K562 (cell line): ENCODE measurements around the gene RNF141. TPM values are rescaled to one million over a fixed set of nuclear protein-coding genes. Genes with fewer than 3 reads are reported as not detected.

Experiments
- ATAC-seq: fragments of 200-7000 bp; cut with Tn5 transposase; 3 replicates; pipeline ENCODE4 v1.9.1; 2020; ENCODE audit warnings: moderate library complexity
- BruUV-seq: library from RNA; stranded (reverse); fragments of 400-500 nt; replicated peaks from 2 replicates; lab custom pipeline; 2021; lab: Mats Ljungman, UMichigan
- CTCF ChIA-PET: fragments of 300-600 bp; formaldehyde crosslinking; extraction: SDS; loops from one replicate; lab custom pipeline; 2021; ENCODE audit warnings: low intra/inter-chr PET ratio; lab: Yijun Ruan, JAX
- POLR2A ChIA-PET: fragments of 300-600, 350-650 bp; sonication (Branson Sonifier 250); formaldehyde crosslinking; extraction: SDS; loops from one replicate; lab custom pipeline; 2021; ENCODE audit warnings: antibody characterized with exemption, inconsistent platforms; lab: Yijun Ruan, JAX
- DNase-seq, 4 experiments: peaks; one replicate each; pipeline versions ENCODE4 v3.0.0 to v3.0.0-alpha.2; 2011 to 2018; ENCODE audit warnings: low spot score in 3 of 4, mixed read lengths in 3 of 4; ENCODE audit errors: extremely low read depth in 1 of 4
- FAIRE-seq: peaks from 2 replicates; lab custom pipeline; 2011; peaks lifted over from hg19 to GRCh38; lab: Jason Lieb, UNC
- H2AFZ ChIP-seq: 2 replicates; pipeline ENCODE4 v1.6.0; 2011; ENCODE audit warnings: low read depth, low read length, control low read depth, inconsistent platforms
- H3K27ac ChIP-seq: fragments of 200-600 bp; 3 replicates; pipeline ENCODE4 v1.8.0; 2011; ENCODE audit warnings: low read depth, mild to moderate bottlenecking, control low read depth, inconsistent platforms, low read length, moderate library complexity, mixed read lengths; ENCODE audit errors: extremely low read depth
- H3K27me3 ChIP-seq, 2 experiments: fragments of 300-600 bp in 1 of 2; 2 replicates in 1 of 2; 3 replicates in 1 of 2; pipeline versions ENCODE4 v1.6.0 to v1.8.0; 2011; ENCODE audit warnings: inconsistent platforms in 2 of 2, low read length in 2 of 2, mild to moderate bottlenecking in 1 of 2, mixed read lengths in 1 of 2, moderate library complexity in 1 of 2; ENCODE audit not compliant: control insufficient read depth in 2 of 2, insufficient read depth in 2 of 2
- H3K36me3 ChIP-seq: fragments of 300-600 bp; 3 replicates; pipeline ENCODE4 v1.8.0; 2011; ENCODE audit warnings: mild to moderate bottlenecking, low read length, inconsistent platforms; ENCODE audit not compliant: control insufficient read depth, insufficient read depth
- H3K4me1 ChIP-seq, 2 experiments: fragments of 200-600 bp in 1 of 2; replicated peaks in 1 of 2; 2 replicates in 1 of 2; 3 replicates in 1 of 2; pipeline versions ENCODE4 v1.5.1 to v1.8.0; 2011; ENCODE audit warnings: inconsistent platforms in 2 of 2, low read length in 2 of 2, mild to moderate bottlenecking in 1 of 2, mixed read lengths in 1 of 2, moderate library complexity in 1 of 2; ENCODE audit not compliant: control insufficient read depth in 2 of 2, insufficient read depth in 2 of 2
- H3K4me2 ChIP-seq: 2 replicates; pipeline ENCODE4 v1.6.1; 2011; ENCODE audit warnings: low read length, control low read depth, inconsistent platforms, mixed read lengths; ENCODE audit not compliant: insufficient read depth
- H3K4me3 ChIP-seq: fragments of 200-600 bp; sonication (generic), shearing (Covaris generic); 2 replicates; pipeline ENCODE4 v1.5.1; 2016; ENCODE audit warnings: control low read depth, inconsistent platforms
- H3K79me2 ChIP-seq: fragments of 200-600 bp; 3 replicates; pipeline ENCODE4 v1.8.0; 2011; ENCODE audit warnings: low read length, inconsistent platforms; ENCODE audit not compliant: control insufficient read depth, insufficient read depth
- H3K9ac ChIP-seq, 2 experiments: 2 replicates each; pipeline versions ENCODE4 v1.6.0 to v1.6.1; 2011; ENCODE audit warnings: low read depth in 2 of 2, low read length in 2 of 2, control low read depth in 1 of 2, inconsistent platforms in 1 of 2, mild to moderate bottlenecking in 1 of 2, mixed read lengths in 1 of 2; ENCODE audit not compliant: insufficient read depth in 1 of 2
- H3K9me1 ChIP-seq: one replicate; pipeline ENCODE4 v1.6.0; 2011; ENCODE audit warnings: inconsistent platforms, mild to moderate bottlenecking, low read length, moderate library complexity; ENCODE audit not compliant: control insufficient read depth, insufficient read depth
- H3K9me3 ChIP-seq: replicated peaks from 2 replicates; pipeline ENCODE4 v1.5.1; 2011; ENCODE audit warnings: low read depth, low read length, inconsistent platforms; ENCODE audit not compliant: control insufficient read depth, insufficient read depth
- H4K20me1 ChIP-seq: replicated peaks from 2 replicates; pipeline ENCODE4 v1.6.1; 2011; ENCODE audit warnings: low read length, inconsistent platforms, mixed read lengths; ENCODE audit not compliant: control insufficient read depth, insufficient read depth
- ATF1 ChIP-seq, 2 experiments: fragments of 450-650 bp in 1 of 2; IDR thresholded peaks; 2 replicates each; pipeline ENCODE4 v1.6.1; 2016; ENCODE audit warnings: missing compliant biosample characterization in 1 of 2, missing genetic modification characterization in 1 of 2
- BRF1 ChIP-seq: IDR thresholded peaks from 3 replicates; pipeline ENCODE4 v1.6.1; 2011; ENCODE audit warnings: borderline replicate concordance, mild to moderate bottlenecking; ENCODE audit not compliant: insufficient read length; ENCODE audit errors: extremely low read depth
- PTBP1 ChIP-seq: fragments of 200-400 bp; formaldehyde crosslinking; IDR thresholded peaks from 2 replicates; pipeline ENCODE4 v1.6.1; 2017; ENCODE audit warnings: low read depth, low read length
- ZNF785 ChIP-seq: fragments of 250-450 bp; sonication (Bioruptor Pico); IDR thresholded peaks from 2 replicates; pipeline ENCODE4 v1.4.0; 2020; ENCODE audit warnings: mild to moderate bottlenecking
- WGBS: fragments of 100-300 bp; shearing (Covaris generic); methylation state at CpG from one replicate; pipeline ENCODE4 v1.1.6; 2016; ENCODE audit warnings: low coverage, mixed read lengths; ENCODE audit not compliant: insufficient coverage; ENCODE audit errors: missing lambda C conversion rate; 5-methylcytosine and 5-hydroxymethylcytosine counted together
- in situ Hi-C: fragments of 300-500 bp; cut with MboI; formaldehyde crosslinking; loops from 4 replicates; pipeline ENCODE4 v1.15.0; 2018; ENCODE audit warnings: inconsistent platforms, mixed read lengths
- intact Hi-C: fragments of 100-400 bp; cut with micrococcal nuclease; formaldehyde crosslinking; loops from 2 replicates; pipeline ENCODE4 v1.14.2; 2022
- polyA plus RNA-seq, 8 experiments: library from polyadenylated mRNA; depleted of rRNA in 4 of 8; stranded (reverse) in 5 of 8; unstranded in 3 of 8; fragments of >200 nt; fragmentation: Nextera tagmentation in 2 of 8; fragmentation: Illumina TruSeq in 1 of 8; extraction: Ambion mirVana in 2 of 8; extraction: Trizol in 1 of 8; gene quantifications; 2 replicates each; pipeline versions ENCODE4 v1.2.1 to v1.2.3, GENCODE V29; 2011 to 2014; ENCODE audit warnings: inconsistent platforms in 1 of 8, missing spikeins in 1 of 8
- total RNA-seq, 7 experiments: library from RNA; depleted of rRNA in 6 of 7; stranded (reverse); fragments of >200 nt in 6 of 7; fragmentation: Illumina TruSeq in 2 of 7; extraction: Trizol in 2 of 7; gene quantifications; 2 replicates each; pipeline versions ENCODE4 v1.2.1 to v1.2.3, GENCODE V29; 2011 to 2021; ENCODE audit warnings: low replicate concordance in 1 of 7

Gene RNF141
- total and polyA plus RNA-seq, 9 of the 15 experiments (the other 6 are each of a cell fraction or from before 2014, with no cell fraction given): 9.7 to 51.9 (median 18.9) TPM

DNA sequence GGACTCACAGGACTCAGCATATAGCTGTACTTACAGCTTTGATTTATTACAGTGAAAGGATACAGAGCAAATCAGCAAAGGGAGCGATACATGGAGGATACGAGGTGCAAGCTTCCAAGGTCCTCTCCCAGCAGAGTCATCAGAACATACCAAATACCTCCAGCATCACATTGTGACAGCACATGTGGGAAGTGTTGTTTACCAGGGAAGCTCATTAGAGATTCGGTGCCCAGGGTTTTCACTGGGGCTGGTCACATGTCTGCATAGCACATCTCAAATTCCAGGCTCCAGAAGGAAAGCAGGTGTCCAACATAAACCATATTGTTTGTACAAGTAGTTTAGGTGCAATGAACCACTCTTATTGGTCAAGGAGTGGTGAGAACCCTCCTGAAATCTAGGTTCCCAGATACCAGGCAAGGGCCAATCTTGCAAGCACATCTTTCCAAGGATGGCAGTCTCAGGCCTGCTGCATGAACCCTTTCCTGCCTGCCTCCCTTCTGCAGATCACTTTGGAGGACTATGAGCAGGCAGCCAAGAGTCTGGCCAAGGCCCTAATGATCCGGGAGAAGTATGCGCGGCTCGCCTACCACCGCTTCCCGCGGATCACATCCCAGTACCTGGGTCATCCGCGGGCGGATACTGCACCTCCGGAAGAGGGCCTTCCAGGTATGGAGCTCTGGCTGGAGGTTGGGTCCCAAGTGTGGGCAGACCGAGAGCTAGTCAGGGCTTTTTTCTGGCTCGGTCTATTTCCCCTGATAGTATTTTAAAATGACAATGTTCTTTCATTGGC lies 59.2 kb downstream of the RNF141 start:
- no peak overlapping the region for H3K4me2 ChIP-seq
- POLR2A ChIA-PET: interaction anchor here (0.6 to 1.9 kb wide), 3 partner anchors 9 to 276 kb away, joined by 3 to 6 read pairs (median 3); no protein-coding TSS in a partner anchor
- TF ChIP-seq ATF1 (CRISPR knock-in tag; IDR thresholded peaks at IDR 0.05) (no peak), ATF1 (tag; IDR thresholded peaks at IDR 0.05) (no peak), PTBP1 (no peak), BRF1 (no peak), ZNF785 (CRISPR knock-in tag) (no peak)
- TF ChIP-seq, all 486 proteins: peak for 0
- CTCF ChIA-PET: no interaction called here
- BruUV-seq: no TSS peak
- 93% methylated on average over 13 of the region's 16 CpGs for WGBS
- in situ Hi-C loops (no loop called here), intact Hi-C loops (no loop called here)
- FAIRE-seq: no peak
- no peak for ATAC-seq
- Histone ChIP-seq H3K4me3 (no peak overlapping the region), H3K36me3 (peaks cover 79% of the 10 kb centered on the region; the same call in 2 of the 3 replicates), H3K9me3 (no peaks in the 10 kb centered on the region), H4K20me1 (peaks cover 7% of the 10 kb centered on the region; the same call in 1 of the 2 replicates), H3K27ac (no peak overlapping the region), H3K4me1 (peaks cover 0 to 5% of the 10 kb centered on the region in 2 experiments; a peak in 1 of 5 replicates), H2AFZ (no peak overlapping the region), H3K9ac (no peak overlapping the region), H3K27me3 (no peaks in the 10 kb centered on the region), H3K79me2 (no peaks in the 10 kb centered on the region), H3K9me1 (peaks cover 6% of the 10 kb centered on the region)
- DNase-seq: no peak
